ENCODE data around the gene MRPS2.

MRPS2 gene

DNA sequence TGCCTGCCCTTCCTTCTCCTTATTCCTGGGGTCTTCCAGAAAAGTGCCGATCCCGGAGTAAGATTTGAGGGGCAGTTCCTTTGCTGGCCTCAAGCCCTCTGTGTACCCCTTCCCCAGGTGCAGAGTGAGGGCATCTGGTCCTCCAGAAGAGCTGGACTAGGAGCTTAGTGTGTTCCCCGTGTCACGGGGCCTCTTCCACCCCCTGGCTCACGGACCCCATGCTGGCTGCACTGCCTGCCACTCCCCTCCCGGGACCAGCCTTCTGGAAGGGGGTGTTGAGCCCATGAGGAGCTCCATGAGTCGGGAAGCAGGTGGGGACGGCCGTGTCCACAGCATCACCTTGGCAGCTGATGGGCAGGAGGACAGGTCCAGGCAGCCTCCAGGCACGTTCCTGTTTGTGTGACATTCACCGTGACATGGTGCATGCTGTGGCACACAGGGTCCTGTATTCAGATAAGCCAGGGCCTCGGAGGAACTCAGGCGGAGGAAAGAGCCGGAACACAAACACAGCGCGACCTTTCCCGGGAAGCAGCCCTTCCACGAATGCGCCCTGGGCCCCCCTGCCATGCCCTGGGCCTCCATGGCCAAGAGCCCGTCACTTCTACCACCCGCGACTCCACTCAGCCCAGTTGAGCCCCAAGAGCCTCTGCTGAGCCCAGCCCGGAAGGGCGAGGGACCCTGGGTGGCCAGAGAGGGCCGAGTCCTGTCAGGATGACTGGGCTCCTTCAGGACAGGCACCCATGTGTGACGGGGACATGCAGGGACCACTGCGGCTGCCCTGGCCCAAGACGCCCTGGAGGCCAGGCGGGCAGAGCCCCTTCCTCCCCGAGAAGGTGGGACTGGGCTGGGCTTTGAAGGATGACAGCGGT is 14.8 kb downstream of the MRPS2 start:
- ATAC-seq, result no peak
- peak overlapping the region in 1 of 2 donors; percentile 31 for H3K27ac Mint-ChIP-seq
- H3K4me3 Mint-ChIP-seq, result no peak overlapping the region
- peaks cover 27% of the 10 kb centered on the region for H3K4me1 Mint-ChIP-seq
- no peak for DNase-seq
- H3K9me3 Mint-ChIP-seq, result no peaks in the 10 kb centered on the region
- peaks cover 28% of the 10 kb centered on the region for H3K27me3 Mint-ChIP-seq

DNA sequence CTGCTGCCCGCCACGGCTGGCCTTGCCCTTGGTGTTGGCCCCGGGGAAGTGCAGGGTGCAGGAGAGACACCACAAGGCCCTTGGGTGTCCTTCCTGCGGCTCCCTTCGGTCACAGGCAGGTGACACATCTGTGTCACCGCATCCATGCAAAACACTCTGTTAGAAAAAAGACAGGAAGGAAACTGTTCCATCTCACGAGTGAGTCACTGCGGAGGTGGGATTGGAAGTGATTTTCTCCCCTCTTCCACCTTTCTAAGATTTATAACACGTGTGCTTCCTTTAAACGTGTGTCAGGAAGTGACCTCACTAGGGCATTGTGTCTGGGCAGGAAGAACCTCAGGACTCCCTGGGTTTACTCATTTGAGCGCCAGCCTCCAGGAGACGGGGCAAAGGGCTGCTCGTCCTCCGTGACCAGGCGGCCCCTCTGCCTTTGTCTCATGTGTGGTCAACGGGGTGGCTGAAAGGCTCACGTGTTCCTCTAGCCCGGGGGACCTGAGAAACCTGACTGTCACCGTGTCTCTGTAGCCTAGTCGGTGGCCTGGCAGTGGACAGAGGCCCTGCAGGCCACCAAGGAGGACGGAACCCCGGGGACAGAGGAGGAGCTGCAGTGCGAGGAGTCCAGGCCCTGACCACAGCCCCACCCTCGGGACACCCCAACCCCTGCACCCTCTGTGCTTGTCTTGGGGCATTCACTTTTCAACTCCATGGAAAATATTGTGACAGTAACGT is 15.8 kb downstream of the MRPS2 start:
- no peak for DNase-seq
- Mint-ChIP-seq H3K27ac (peak overlapping the region in 1 of 2 donors; percentile 59), H3K4me3 (no peak overlapping the region), H3K4me1 (peaks cover 23% of the 10 kb centered on the region), H3K9me3 (no peaks in the 10 kb centered on the region), H3K27me3 (peaks cover 35% of the 10 kb centered on the region)
- ATAC-seq, result peak; percentile 33

DNA sequence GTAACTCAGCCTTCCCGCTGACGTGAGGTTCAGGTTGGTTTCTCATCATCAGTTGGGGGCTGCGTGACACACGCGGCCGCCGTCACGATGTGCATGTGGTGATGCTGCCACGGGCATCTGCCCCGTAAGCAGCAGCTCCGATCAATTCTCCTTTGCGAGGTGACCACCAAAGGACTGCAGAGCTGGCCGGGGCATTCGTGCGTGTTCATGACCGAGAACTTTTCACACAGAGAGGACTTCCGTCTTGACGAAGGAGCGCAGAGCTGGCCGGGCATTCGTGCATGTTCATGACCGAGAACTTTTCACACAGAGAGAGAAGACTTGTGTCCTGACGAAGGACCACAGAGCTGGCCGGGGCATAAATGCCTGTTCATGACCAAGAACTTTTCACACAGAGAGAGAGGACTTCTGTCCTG is 16.9 kb downstream of the MRPS2 start:
- DNase-seq (no peak), ATAC-seq (no peak)
- H3K9me3 Mint-ChIP-seq, result no peaks in the 10 kb centered on the region
- H3K27me3 Mint-ChIP-seq, result peaks cover 38% of the 10 kb centered on the region
- peaks cover 16% of the 10 kb centered on the region for H3K4me1 Mint-ChIP-seq
- H3K4me3 Mint-ChIP-seq, result no peak overlapping the region
- no peak overlapping the region for H3K27ac Mint-ChIP-seq

DNA sequence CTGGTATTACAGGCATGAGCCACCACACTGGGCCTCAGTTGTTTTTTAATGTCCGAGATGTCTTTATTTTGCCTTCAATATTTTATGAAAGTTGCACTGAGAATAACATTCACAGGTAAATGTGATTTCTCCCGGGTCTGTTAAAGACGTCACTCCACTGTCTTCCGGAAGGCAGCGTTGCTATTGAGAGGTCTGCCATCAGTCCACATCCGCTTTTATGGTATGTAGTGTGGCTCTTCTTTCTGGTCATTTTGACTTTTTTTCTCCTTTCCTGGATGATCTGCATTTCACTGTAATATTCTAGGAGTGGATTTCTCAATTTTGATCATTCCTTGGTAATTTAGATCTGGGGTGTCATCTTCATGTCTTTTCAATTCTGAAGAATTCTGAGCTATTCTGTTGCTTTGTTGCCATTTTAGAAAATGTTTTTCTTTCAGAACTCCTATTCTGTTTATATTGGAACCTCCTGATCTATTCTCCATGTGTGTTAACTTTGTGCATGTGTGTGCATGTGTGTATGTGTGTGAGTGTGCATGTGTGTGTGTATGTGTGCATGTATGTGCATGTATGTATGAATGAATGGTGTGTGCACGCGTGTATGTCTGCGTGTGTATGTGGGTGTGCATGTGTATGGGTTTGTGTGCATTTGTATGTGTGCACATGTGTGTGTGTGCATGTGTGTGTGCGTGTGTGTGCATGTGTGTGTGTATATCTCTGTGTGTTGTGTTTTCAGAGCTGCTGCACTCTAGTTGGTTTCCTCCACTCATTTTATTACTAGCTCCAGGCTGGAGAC is 18.9 kb downstream of the MRPS2 start:
- H3K9me3 Mint-ChIP-seq, result no peaks in the 10 kb centered on the region
- no peak overlapping the region for H3K27ac Mint-ChIP-seq
- H3K4me3 Mint-ChIP-seq, result no peak overlapping the region
- no peak for DNase-seq
- H3K4me1 Mint-ChIP-seq, result peaks cover 10% of the 10 kb centered on the region
- no peak for ATAC-seq
- H3K27me3 Mint-ChIP-seq, result peaks cover 35% of the 10 kb centered on the region

DNA sequence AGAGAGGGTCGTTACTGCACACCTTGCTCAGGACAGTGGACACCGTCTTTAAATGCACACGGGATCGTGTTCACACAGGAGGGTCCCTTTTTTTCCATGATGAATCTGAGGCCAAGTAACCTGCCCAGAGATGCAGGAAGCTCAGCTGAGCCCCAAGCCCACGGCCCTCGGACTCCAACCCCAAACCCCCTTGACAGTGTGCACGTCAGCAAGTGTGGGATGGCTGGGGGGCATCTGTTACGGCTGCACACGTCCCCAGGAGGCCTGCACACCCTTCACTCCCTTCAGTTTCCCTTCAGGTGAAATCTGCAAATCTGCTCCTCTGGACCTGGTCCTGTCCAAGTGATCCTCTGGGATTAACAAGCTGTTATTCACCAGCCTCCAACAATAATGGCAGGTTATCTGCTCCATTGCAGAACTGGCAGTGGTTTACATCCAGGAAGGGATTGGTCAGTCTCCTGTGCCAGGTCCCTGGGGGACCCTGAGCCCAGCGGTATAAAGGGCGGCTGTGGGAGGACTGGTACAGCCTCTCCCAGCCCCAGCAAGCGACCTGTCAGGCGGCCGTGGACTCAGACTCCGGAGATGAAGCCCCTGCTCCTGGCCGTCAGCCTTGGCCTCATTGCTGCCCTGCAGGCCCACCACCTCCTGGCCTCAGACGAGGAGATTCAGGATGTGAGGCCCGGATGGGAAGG is 20.6 kb downstream of the MRPS2 start, which contains the start of gene LCN1:
Gene LCN1 (plus strand): TSS at position 525 of the 692 bp plus-strand sequence. CDS start 58 bp downstream, at position 583.
- no peak for DNase-seq
- H3K9me3 Mint-ChIP-seq, result no peaks in the 10 kb centered on the region
- peak within 1 kb of the TSS; percentile 10 to 19 for H3K27ac Mint-ChIP-seq
- peaks cover 6% of the 10 kb centered on the region for H3K4me1 Mint-ChIP-seq
- H3K4me3 Mint-ChIP-seq, result no peak within 1 kb of the TSS
- no peak for ATAC-seq
- peaks cover 35% of the 10 kb centered on the region for H3K27me3 Mint-ChIP-seq

DNA sequence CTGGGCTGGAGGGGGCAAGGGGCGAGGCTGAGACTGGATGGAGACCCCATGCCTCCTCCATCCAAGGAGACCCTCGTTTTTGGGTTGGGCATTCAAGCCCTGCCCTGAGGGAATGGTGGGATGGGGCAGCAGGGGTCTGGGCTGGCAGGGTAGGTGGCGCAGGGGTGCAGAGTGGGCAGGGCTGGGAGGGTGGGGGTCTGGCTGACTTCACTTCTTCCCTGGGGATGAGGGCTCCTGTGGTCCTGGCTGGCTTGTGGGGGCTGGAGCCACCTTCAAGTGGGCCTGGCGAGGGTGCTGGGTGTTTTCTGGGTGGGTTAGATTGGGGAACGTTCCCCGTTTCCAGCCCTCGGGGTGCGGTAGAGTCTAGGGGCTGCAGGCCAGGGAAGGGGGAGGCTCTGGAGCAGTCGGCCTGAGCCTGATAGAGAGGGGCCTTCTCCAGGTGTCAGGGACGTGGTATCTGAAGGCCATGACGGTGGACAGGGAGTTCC is 21.2 kb downstream of the MRPS2 start:
- no peak overlapping the region for H3K27ac Mint-ChIP-seq
- H3K27me3 Mint-ChIP-seq, result peaks cover 35% of the 10 kb centered on the region

DNA sequence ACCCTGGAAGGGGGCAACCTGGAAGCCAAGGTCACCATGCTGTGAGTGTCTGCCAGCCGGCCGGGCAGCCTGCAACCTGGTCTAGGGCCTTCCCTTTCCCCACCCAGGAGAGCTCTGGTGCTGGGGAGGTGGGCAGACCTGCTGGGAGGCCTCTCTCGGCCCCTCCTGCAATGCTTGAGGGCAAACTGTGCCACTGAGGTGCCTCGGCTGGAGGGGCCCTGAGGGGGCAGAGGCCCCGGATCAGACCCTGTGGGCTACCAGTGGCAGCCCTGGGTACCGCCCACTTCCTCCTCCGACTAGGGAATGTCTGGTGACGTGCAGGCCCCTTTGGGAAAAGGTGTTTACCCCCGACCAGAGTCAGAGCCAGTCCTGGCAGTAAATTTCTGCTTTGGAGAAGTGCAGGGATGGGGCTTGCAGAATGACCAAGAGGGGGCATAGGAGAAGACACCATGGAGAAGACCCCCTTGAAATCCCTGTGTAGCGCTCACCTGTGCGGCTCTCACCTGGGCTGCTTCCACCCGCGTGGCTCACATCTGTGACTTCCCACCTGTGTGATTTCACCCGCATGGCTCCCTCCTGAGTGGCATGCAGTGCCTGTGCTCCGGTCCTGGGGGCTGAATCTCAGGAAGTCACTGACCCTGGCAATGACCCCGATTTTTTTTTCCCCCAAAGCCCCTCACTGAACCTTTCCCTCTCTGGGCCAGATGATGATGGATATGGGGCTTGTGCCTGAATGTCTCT is 21.8 kb downstream of the MRPS2 start:
- H3K27ac Mint-ChIP-seq, result no peak overlapping the region
- no peak for DNase-seq
- H3K9me3 Mint-ChIP-seq, result no peaks in the 10 kb centered on the region
- no peak overlapping the region for H3K4me3 Mint-ChIP-seq
- no peaks in the 10 kb centered on the region for H3K4me1 Mint-ChIP-seq
- no peak for ATAC-seq
- H3K27me3 Mint-ChIP-seq, result peaks cover 35% of the 10 kb centered on the region

More for the DNA sequence above, 21.2 kb downstream of the MRPS2 start:
- H3K4me3 Mint-ChIP-seq, result no peak overlapping the region
- H3K9me3 Mint-ChIP-seq, result no peaks in the 10 kb centered on the region
- DNase-seq (no peak), ATAC-seq (no peak)
- H3K4me1 Mint-ChIP-seq, result peaks cover under 1% of the 10 kb centered on the region

DNA sequence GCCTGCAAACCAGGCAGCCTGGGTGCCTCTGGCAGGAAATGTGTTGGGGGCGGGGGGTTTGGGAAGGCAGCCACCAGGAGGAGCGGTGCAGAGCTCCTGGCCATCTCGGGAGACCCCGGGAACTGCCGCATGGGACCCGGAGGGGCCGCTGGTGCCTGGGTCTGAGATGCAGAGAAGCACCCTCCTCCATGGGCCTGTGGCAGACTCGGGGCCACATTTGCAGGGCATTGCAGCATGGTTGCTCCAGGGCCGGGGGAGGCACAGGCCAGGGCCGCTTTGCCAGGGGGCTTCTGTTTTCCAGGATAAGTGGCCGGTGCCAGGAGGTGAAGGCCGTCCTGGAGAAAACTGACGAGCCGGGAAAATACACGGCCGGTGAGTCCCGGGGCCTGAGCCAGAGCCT is 22.4 kb downstream of the MRPS2 start:
- ATAC-seq, result no peak
- Mint-ChIP-seq H3K27ac (no peak overlapping the region), H3K9me3 (no peaks in the 10 kb centered on the region), H3K4me3 (no peak overlapping the region), H3K4me1 (no peaks in the 10 kb centered on the region), H3K27me3 (peaks cover 35% of the 10 kb centered on the region)
- DNase-seq, result no peak

DNA sequence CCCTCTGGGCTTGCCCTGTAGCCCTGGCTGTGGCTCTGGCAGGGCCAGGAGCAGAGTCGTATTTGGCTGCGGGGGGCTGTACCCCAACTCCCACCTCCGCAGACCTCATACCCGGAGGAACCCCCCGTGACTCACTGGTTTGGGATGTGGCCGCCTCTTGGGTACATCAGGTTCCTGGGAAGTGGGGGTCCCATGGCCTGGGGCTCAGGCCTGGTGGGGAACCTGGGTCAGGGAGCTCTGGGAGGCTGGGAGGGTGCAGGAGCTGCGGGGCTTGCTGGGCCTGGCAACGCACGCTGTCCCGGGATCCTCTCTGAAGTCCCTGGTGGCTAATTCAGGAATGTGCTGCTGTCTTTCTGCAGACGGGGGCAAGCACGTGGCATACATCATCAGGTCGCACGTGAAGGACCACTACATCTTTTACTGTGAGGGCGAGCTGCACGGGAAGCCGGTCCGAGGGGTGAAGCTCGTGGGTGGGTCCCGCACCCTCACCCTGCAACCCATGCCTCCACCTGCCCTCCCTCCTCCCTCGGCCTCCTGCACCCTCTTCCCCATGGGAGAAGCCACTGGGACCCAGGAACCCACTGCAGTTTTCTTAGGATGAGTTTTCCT is 23.1 kb downstream of the MRPS2 start:
- Mint-ChIP-seq H3K9me3 (no peaks in the 10 kb centered on the region), H3K27ac (no peak overlapping the region), H3K27me3 (peaks cover 31% of the 10 kb centered on the region), H3K4me3 (no peak overlapping the region), H3K4me1 (no peaks in the 10 kb centered on the region)
- ATAC-seq (no peak), DNase-seq (no peak)

DNA sequence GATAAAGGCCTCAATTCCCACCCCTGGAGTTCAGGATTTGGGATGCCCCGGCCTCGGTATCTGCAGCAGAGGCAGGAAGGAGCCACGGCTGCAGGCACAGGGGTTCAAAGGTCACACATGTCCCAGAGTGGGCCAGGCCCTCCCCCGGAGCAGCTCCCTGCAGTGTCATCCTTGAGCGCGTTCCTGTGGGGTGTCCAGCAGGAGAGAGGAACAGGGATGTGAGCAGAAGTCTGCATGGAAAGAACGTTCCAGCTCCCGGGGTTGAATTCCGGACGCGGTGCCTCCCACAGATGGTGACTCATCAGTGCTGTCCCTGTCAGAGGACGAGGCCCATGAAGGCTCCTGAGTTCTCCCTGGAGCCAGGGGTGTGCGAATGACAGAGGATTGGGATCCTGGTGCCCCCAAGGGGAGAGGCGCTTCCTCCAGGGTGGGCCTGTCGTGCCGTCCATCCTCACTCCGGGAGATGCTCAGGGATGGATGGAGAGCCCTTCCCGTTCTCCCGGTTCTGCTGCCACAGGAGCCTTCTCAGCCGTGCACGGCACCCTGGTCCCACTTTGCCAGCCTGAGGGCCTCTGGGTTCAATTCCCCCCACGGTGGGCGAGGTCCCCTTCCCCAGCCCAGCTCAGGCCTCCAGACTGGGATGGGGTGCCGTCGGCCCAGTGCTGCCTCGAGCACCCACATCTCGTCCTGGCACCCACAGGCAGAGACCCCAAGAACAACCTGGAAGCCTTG is 23.8 kb downstream of the MRPS2 start:
- H3K27ac Mint-ChIP-seq, result no peak overlapping the region
- DNase-seq, result no peak
- ATAC-seq, result no peak
- no peaks in the 10 kb centered on the region for H3K4me1 Mint-ChIP-seq
- H3K9me3 Mint-ChIP-seq, result no peaks in the 10 kb centered on the region
- peaks cover 25% of the 10 kb centered on the region for H3K27me3 Mint-ChIP-seq
- no peak overlapping the region for H3K4me3 Mint-ChIP-seq

DNA sequence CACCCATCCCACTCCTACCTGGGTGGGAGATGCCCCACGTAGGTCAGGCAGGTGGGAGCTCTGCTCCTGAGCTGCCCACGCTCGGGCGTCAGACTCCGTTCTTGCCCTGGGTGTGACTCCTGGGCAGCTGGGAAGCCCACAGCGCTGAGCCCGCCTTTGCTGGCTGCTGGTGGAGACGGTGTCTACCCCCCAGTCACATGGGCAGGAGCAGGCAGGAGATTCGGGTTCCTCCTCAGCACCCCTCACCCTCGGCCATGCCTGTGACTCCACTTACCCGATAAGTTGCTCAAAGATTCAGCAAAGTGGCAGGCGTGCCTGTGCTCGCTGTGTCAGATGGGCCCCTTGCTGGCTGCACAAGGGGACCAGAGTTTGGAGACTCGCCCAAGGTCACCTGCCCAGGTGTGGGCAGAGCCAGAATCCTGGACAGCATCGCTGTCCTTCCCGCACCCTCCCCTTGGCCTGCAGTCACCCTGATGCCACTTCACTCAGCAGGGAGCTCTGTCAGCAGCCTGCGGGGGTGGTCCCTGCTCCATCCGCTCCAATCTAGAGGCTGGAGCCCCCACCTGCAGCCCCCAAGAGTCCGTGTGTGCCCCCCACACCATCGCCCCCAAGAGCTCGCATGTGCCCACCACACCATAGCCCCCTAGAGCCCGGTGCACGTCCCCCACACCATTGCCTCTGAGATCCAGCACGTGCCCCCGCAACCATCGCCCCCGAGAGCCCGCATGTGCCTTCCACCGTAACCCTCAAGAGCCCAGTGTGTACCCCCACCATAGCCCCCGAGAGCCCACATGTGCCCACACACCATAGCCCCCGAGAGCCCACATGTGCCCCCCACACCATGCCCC is 25.0 kb downstream of the MRPS2 start:
- Mint-ChIP-seq H3K27me3 (peaks cover 15% of the 10 kb centered on the region), H3K4me3 (no peak overlapping the region), H3K27ac (no peak overlapping the region), H3K9me3 (no peaks in the 10 kb centered on the region), H3K4me1 (no peaks in the 10 kb centered on the region)
- DNase-seq (no peak), ATAC-seq (no peak)

DNA sequence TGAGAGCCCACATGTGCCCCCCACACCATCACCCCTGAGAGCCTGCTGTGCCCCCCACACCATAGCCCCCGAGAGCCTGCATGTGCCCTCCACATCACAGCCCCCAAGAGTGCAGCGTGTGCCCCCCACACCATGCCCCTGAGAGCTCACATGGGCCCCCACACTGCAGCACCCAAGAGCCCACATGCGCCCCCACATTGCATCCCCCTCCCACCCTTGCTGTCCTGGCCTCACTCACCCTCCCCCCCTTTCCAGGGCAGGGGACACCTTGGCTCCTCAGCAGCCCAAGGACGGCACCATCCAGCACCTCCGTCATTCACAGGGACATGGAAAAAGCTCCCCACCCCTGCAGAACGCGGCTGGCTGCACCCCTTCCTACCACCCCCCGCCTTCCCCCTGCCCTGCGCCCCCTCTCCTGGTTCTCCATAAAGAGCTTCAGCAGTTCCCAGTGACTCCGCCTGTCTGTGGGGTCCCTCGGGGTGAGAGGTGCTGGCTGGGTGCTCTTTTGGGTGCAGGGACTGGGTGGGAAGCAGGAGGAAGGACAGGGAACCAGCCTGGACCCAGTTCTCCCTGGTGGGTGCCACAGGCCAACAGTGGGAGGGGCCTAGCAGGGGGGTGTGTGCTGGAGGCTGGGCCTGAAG is 25.7 kb downstream of the MRPS2 start:
- DNase-seq (no peak), ATAC-seq (no peak)
- no peak overlapping the region for H3K4me3 Mint-ChIP-seq
- H3K27ac Mint-ChIP-seq, result no peak overlapping the region
- H3K4me1 Mint-ChIP-seq, result no peaks in the 10 kb centered on the region
- H3K9me3 Mint-ChIP-seq, result no peaks in the 10 kb centered on the region
- peaks cover 17% of the 10 kb centered on the region for H3K27me3 Mint-ChIP-seq
